ENCODE measurements around the gene GNAT1. TPM values are rescaled to one million over a fixed set of nuclear protein-coding genes. Genes with fewer than 3 reads are reported as not detected.

GNAT1 gene
- total and polyA plus RNA-seq, 2 of the 13 experiments (the other 11 are each of a cell fraction or from before 2014, with no cell fraction given): 0.15 TPM; not detected in 1

GRCh38 chr3:50208677-50209344, 17.4 kb downstream of the GNAT1 start (continued):
- no peak for TF ChIP-seq ZBTB14 (CRISPR knock-in tag; IDR thresholded peaks at IDR 0.05)
- no peak for TF ChIP-seq ZNF7 (CRISPR knock-in tag; IDR thresholded peaks at IDR 0.05)
- 0 out of 2 replicates have a peak, but pooled peaks have one; percentile 67 for TF ChIP-seq ZFP1 (CRISPR knock-in tag; IDR thresholded peaks at IDR 0.05)
- no peak for TF ChIP-seq PRDM10 (CRISPR knock-in tag; IDR thresholded peaks at IDR 0.05; ENCODE audit: low read depth)
- no peak for TF ChIP-seq ZEB1 (IDR thresholded peaks at IDR 0.05; ENCODE audit: insufficient replicate concordance, low read depth)
- no peak for TF ChIP-seq ZNF713 (CRISPR knock-in tag; IDR thresholded peaks at IDR 0.05)
- TF ChIP-seq ZNF556 (CRISPR knock-in tag; IDR thresholded peaks at IDR 0.05; ENCODE audit: borderline replicate concordance): peak; percentile 70; the same call in 1 of the 2 replicates
- no peak; the same call in 1 of the 2 replicates for TF ChIP-seq GATA4 (IDR thresholded peaks at IDR 0.05; ENCODE audit: borderline replicate concordance, low read depth)
- TF ChIP-seq ELF1 (CRISPR knock-in tag; IDR thresholded peaks at IDR 0.05): peak; percentile 65
- TF ChIP-seq ZNF562 (CRISPR knock-in tag; IDR thresholded peaks at IDR 0.05; ENCODE audit: borderline replicate concordance): no peak
- no peak for TF ChIP-seq ARHGAP35 (CRISPR knock-in tag; IDR thresholded peaks at IDR 0.05; ENCODE audit: borderline replicate concordance)
- TF ChIP-seq HNRNPUL1 (IDR thresholded peaks at IDR 0.05; ENCODE audit: low read depth, low read length): no peak
- peak; percentile 85; the same call in 1 of the 2 replicates for TF ChIP-seq FOXC1 (CRISPR knock-in tag; IDR thresholded peaks at IDR 0.05; ENCODE audit: borderline replicate concordance)
- no peak for TF ChIP-seq RFX1 (IDR thresholded peaks at IDR 0.05)
- TF ChIP-seq DMAP1 (CRISPR knock-in tag; IDR thresholded peaks at IDR 0.05): peak; percentile 38; the same call in 1 of the 2 replicates
- TF ChIP-seq THAP9 (CRISPR knock-in tag; IDR thresholded peaks at IDR 0.05; ENCODE audit: borderline replicate concordance): peak; percentile 51; the same call in 1 of the 2 replicates
- peak; percentile 100 for TF ChIP-seq ZBTB7A (CRISPR knock-in tag; IDR thresholded peaks at IDR 0.05)

All from HepG2 (cell line).